Measurements from ENCODE around the gene SLC7A5.

- TF ChIP-seq PAX5 (IDR thresholded peaks at IDR 0.05; ENCODE audit: insufficient read depth, low read length, severe bottlenecking) = no peak
- no peak for TF ChIP-seq SPI1 (IDR thresholded peaks at IDR 0.05; ENCODE audit: low read depth, low read length)
- peak; percentile 36; the same call in 1 of the 2 replicates for TF ChIP-seq POLR2A (IDR thresholded peaks at IDR 0.05; ENCODE audit: low read depth, low read length)
Measured at GRCh38 chr16:87831421-87832136, 37.7 kb downstream of the SLC7A5 start.
